ENCODE results near the gene FOXRED2. TPM values are rescaled to one million over a fixed set of nuclear protein-coding genes. Genes with fewer than 3 reads are reported as not detected.

FOXRED2 gene
- total RNA-seq, 1 experiment from 2014 or later = 42.4 TPM

GRCh38 chr22:36546932-36547331 is 40.1 kb upstream of the FOXRED2 start:
- TF ChIP-seq, protein P1, sequence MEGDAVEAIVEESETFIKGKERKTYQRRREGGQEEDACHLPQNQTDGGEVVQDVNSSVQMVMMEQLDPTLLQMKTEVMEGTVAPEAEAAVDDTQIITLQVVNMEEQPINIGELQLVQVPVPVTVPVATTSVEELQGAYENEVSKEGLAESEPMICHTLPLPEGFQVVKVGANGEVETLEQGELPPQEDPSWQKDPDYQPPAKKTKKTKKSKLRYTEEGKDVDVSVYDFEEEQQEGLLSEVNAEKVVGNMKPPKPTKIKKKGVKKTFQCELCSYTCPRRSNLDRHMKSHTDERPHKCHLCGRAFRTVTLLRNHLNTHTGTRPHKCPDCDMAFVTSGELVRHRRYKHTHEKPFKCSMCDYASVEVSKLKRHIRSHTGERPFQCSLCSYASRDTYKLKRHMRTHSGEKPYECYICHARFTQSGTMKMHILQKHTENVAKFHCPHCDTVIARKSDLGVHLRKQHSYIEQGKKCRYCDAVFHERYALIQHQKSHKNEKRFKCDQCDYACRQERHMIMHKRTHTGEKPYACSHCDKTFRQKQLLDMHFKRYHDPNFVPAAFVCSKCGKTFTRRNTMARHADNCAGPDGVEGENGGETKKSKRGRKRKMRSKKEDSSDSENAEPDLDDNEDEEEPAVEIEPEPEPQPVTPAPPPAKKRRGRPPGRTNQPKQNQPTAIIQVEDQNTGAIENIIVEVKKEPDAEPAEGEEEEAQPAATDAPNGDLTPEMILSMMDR (conservative IDR thresholded peaks at IDR 0.05) = no peak
- TF ChIP-seq EZH2 (IDR thresholded peaks at IDR 0.05; ENCODE audit: low read depth) = no peak
- ChIA-PET POLR2A (ENCODE audit: unreplicated experiment) (interaction anchor here (0.5 to 0.9 kb wide), 5 partner anchors 38 to 768 kb away, joined by 3 to 19 read pairs (median 4); no protein-coding TSS in a partner anchor), CTCF (interaction anchor here (0.6 to 1.7 kb wide), 13 partner anchors 16 to 653 kb away, joined by 3 to 7 read pairs (median 4); partner anchors contain the start of gene IFT27)
- Histone ChIP-seq H3F3A (ENCODE audit: insufficient read depth, low read depth) (peaks cover 33% of the 10 kb centered on the region), H3K27ac (0 out of 2 replicates have a peak overlapping the region, but pooled peaks have one; percentile 7), H2AFZ (peak overlapping the region; percentile 52; the same call in 1 of the 2 replicates), H3K4me1 (replicated peaks; ENCODE audit: insufficient read depth) (peaks cover 26% of the 10 kb centered on the region), H3K27me3 (ENCODE audit: insufficient read depth, low read depth) (peaks cover 15% of the 10 kb centered on the region), H3K4me2 (peak overlapping the region; percentile 80), H4K20me1 (ENCODE audit: insufficient read depth) (no peaks in the 10 kb centered on the region), H3K9me3 (ENCODE audit: insufficient read depth, low read depth) (no peaks in the 10 kb centered on the region), H3K36me3 (ENCODE audit: low read depth) (no peaks in the 10 kb centered on the region), H3K79me2 (ENCODE audit: low read depth) (no peaks in the 10 kb centered on the region), H3K4me3 (peak overlapping the region; percentile 42), H3K9me2 (ENCODE audit: insufficient read depth) (no peaks in the 10 kb centered on the region)
- peak; percentile 46 to 96 for DNase-seq
- BruUV-seq (replicated peaks) = no TSS peak
- intact Hi-C loops (cut with micrococcal nuclease; ENCODE audit: unreplicated experiment) = loop anchor here (1.0 to 5.0 kb wide), 10 partner anchors 39 to 710 kb away; partner anchors contain the start of gene IFT27

DNA sequence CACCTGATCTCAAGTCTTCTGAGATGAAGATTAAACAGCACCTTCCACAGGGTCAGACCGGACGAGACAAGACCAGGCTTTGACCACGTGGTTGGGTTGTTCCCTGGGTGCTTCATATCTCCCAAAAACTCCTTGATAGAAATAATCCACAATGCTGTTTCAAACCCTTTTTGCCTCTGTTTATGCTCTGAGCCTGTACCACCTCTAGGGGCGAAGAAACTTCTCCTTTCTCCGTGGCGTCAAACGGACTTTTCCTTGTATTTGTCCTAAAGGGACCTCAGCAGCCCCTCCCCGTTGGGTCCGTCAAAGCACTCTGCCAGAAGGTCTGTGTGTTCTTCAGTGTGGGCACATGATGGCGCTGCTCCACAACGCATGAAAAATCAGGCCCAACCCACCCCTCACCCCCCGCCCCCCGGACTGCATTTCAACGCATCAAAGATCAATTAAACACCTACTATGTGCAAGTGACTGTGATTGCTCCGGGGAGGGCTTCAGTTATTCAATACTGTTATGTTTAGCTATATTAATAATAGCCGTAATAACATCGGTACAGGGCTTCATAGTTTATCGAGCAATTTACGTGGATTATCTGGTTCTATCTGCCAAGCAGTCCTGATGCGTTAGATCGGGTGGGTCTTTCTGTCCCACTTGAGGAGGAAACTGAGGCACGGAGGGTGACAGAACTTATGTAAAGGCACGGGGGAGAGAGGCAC is 39.4 kb upstream of the FOXRED2 start:
- POLR2A ChIA-PET (ENCODE audit: unreplicated experiment) = interaction anchor here (0.6 kb wide), 1 partner anchor 768 kb away, joined by 3 read pairs; no protein-coding TSS in a partner anchor
- H3K27me3 ChIP-seq (ENCODE audit: insufficient read depth, low read depth) = peaks cover 8% of the 10 kb centered on the region
- H4K20me1 ChIP-seq (ENCODE audit: insufficient read depth) = no peaks in the 10 kb centered on the region
- no TSS peak for BruUV-seq (replicated peaks)
- H3K9me3 ChIP-seq (ENCODE audit: insufficient read depth, low read depth) = no peaks in the 10 kb centered on the region
- no peaks in the 10 kb centered on the region for H3K9me2 ChIP-seq (ENCODE audit: insufficient read depth)
- CTCF ChIA-PET = interaction anchor here (0.6 to 1.7 kb wide), 10 partner anchors 17 to 653 kb away, joined by 3 to 7 read pairs (median 5); partner anchors contain the start of gene IFT27
- peak overlapping the region; percentile 80 for H3K4me2 ChIP-seq
- peak; percentile 58 to 59 for DNase-seq
- peak overlapping the region; percentile 42 for H3K4me3 ChIP-seq
- H3K4me1 ChIP-seq (replicated peaks; ENCODE audit: insufficient read depth) = peaks cover 32% of the 10 kb centered on the region
- peaks cover 40% of the 10 kb centered on the region for H3F3A ChIP-seq (ENCODE audit: insufficient read depth, low read depth)
- 0 out of 2 replicates have a peak overlapping the region, but pooled peaks have one; percentile 7 for H3K27ac ChIP-seq
- peak overlapping the region; percentile 52; the same call in 1 of the 2 replicates for H2AFZ ChIP-seq
- no peaks in the 10 kb centered on the region for H3K36me3 ChIP-seq (ENCODE audit: low read depth)
- TF ChIP-seq, protein P1 (conservative IDR thresholded peaks at IDR 0.05) = peak; percentile 91
- TF ChIP-seq EZH2 (IDR thresholded peaks at IDR 0.05; ENCODE audit: low read depth) = no peak
- H3K79me2 ChIP-seq (ENCODE audit: low read depth) = no peaks in the 10 kb centered on the region
- intact Hi-C loops (cut with micrococcal nuclease; ENCODE audit: unreplicated experiment) = loop anchor here (1.0 to 5.0 kb wide), 9 partner anchors 115 to 711 kb away; partner anchors contain the start of gene IFT27

DNA sequence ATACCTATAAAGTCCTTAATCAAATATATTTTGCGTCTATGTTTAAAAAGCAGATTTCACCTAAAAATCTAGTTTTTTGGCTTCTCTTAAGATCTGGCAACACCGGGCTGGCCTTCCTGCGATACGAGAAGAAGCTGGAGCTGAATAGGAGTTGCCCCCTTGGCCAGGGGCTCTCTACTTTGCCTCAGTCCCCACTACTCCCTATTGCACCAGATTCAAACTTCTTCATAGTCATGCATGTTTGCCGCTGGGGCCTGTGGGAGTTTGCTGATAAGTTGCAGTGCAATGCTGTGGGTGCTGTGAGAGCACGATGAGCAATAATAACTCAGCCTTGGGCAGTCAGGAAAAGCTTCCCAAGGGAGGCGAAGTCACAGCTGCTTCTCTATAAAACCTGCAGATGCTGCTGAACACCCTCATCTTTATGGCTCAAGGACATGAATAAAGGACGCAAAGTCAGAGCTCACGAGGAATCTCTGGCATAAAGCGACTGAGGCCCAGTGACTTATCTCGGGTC is 37.3 kb upstream of the FOXRED2 start:
- intact Hi-C loops (cut with micrococcal nuclease; ENCODE audit: unreplicated experiment) = no loop called here
- Histone ChIP-seq H3K79me2 (ENCODE audit: low read depth) (no peaks in the 10 kb centered on the region), H2AFZ (no peak overlapping the region), H3K4me3 (no peak overlapping the region), H3K27ac (no peak overlapping the region), H3K27me3 (ENCODE audit: insufficient read depth, low read depth) (no peaks in the 10 kb centered on the region), H3K9me2 (ENCODE audit: insufficient read depth) (no peaks in the 10 kb centered on the region), H3K4me1 (replicated peaks; ENCODE audit: insufficient read depth) (peaks cover 40% of the 10 kb centered on the region), H3K36me3 (ENCODE audit: low read depth) (no peaks in the 10 kb centered on the region), H4K20me1 (ENCODE audit: insufficient read depth) (no peaks in the 10 kb centered on the region), H3F3A (ENCODE audit: insufficient read depth, low read depth) (peaks cover 48% of the 10 kb centered on the region), H3K9me3 (ENCODE audit: insufficient read depth, low read depth) (no peaks in the 10 kb centered on the region), H3K4me2 (no peak overlapping the region)
- BruUV-seq (replicated peaks) = no TSS peak
- no peak for TF ChIP-seq EZH2 (IDR thresholded peaks at IDR 0.05; ENCODE audit: low read depth)
- TF ChIP-seq, protein P1 (conservative IDR thresholded peaks at IDR 0.05) = no peak
- CTCF ChIA-PET = interaction anchor here (0.6 to 0.9 kb wide), 3 partner anchors 14 to 653 kb away, joined by 4 to 7 read pairs (median 6); no protein-coding TSS in a partner anchor
- POLR2A ChIA-PET (ENCODE audit: unreplicated experiment) = interaction anchor here (0.5 kb wide), 1 partner anchor 15 kb away, joined by 6 read pairs; the partner anchor contains the start of gene EIF3D
- DNase-seq = no peak
